ENCODE data around the gene G2E3. TPM values are rescaled to one million over a fixed set of nuclear protein-coding genes. Genes with fewer than 3 reads are reported as not detected.
"Not testable (repeated sequence)": the region's sequence is repeated elsewhere in the genome, so short reads cannot be mapped to it uniquely, and the experiment has no call there.

Gene G2E3
- total RNA-seq, 1 experiment from 2014 or later = 27.8 TPM

DNA sequence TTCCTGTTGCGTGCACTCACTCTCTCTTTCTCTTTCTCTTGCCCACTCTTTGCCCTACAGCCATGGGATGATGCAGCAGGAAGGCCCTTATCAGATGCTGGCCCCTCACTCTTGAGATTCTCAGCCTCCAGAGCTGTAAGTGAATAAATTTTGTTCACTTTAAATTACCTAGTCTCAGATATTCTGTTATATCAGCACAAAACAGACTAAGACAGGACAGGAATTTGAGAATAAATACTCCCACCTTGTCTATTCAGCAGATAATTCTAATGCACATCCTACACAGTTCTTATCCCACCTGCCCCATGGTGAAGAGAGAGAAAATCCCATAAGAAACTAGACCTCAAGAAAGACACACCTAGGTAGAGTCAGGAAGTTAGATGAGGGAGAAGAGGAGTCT, 25.8 kb upstream of the G2E3 start:
- POLR2A ChIA-PET (ENCODE audit: unreplicated experiment) = no interaction called here
- no peak overlapping the region for H2AFZ ChIP-seq (ENCODE audit: low read length)
- no peaks in the 10 kb centered on the region for H4K20me1 ChIP-seq (ENCODE audit: low read length)
- no TSS peak for BruUV-seq (replicated peaks)
- H3K4me3 ChIP-seq (ENCODE audit: low read length) = no peak overlapping the region
- H3F3A ChIP-seq (ENCODE audit: low read length, unreplicated experiment) = no peaks in the 10 kb centered on the region
- no peaks in the 10 kb centered on the region for H3K79me2 ChIP-seq (ENCODE audit: low read length)
- no peak overlapping the region for H3K4me2 ChIP-seq (ENCODE audit: low read length)
- ATAC-seq (no peak), DNase-seq (no peak)
- H3K9me2 ChIP-seq (replicated peaks; ENCODE audit: low read length) = no peaks in the 10 kb centered on the region
- intact Hi-C loops (cut with micrococcal nuclease) = no loop called here
- CTCF ChIA-PET = no interaction called here
- no peaks in the 10 kb centered on the region for H3K9me3 ChIP-seq (ENCODE audit: low read length)
- no peak overlapping the region for H3K9ac ChIP-seq (ENCODE audit: low read length)
- no peaks in the 10 kb centered on the region for H3K36me3 ChIP-seq (ENCODE audit: low read depth, low read length)
- TF ChIP-seq EZH2 (IDR thresholded peaks at IDR 0.05; ENCODE audit: low read length, unreplicated experiment) (no peak), EZH2phosphoT487 (IDR thresholded peaks at IDR 0.05; ENCODE audit: borderline replicate concordance, low read length) (no peak)
- TF ChIP-seq, protein P1, sequence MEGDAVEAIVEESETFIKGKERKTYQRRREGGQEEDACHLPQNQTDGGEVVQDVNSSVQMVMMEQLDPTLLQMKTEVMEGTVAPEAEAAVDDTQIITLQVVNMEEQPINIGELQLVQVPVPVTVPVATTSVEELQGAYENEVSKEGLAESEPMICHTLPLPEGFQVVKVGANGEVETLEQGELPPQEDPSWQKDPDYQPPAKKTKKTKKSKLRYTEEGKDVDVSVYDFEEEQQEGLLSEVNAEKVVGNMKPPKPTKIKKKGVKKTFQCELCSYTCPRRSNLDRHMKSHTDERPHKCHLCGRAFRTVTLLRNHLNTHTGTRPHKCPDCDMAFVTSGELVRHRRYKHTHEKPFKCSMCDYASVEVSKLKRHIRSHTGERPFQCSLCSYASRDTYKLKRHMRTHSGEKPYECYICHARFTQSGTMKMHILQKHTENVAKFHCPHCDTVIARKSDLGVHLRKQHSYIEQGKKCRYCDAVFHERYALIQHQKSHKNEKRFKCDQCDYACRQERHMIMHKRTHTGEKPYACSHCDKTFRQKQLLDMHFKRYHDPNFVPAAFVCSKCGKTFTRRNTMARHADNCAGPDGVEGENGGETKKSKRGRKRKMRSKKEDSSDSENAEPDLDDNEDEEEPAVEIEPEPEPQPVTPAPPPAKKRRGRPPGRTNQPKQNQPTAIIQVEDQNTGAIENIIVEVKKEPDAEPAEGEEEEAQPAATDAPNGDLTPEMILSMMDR (conservative IDR thresholded peaks at IDR 0.05; ENCODE audit: low read depth, low read length) = no peak
- no peak overlapping the region for H3K27ac ChIP-seq (ENCODE audit: low read length)
- no peaks in the 10 kb centered on the region for H3K27me3 ChIP-seq (ENCODE audit: low read length)
- no peaks in the 10 kb centered on the region for H3K4me1 ChIP-seq (ENCODE audit: insufficient read depth, low read length)

DNA sequence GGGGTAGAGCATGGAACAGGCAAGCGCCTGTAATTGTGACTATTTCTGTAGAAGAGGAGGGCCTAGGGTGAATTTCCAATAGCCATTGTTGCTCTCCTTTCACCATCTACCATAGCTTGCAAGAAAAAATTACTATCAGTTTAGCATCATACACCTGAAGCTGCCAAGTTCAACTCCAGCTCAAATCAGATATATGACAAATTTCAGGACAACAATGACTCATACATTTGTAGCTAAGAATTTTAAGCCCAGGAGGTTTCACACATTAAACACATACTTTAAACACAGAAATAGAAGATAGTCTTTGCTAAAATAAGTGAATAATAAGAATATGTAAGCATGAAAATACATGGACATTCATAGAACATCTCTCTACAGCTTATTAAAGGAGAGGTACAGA, 17.6 kb upstream of the G2E3 start:
- Histone ChIP-seq H3K4me2 (ENCODE audit: low read length) (0 out of 2 replicates have a peak overlapping the region, but pooled peaks have one; percentile 2), H3K27me3 (ENCODE audit: low read length) (no peaks in the 10 kb centered on the region), H3K36me3 (ENCODE audit: low read depth, low read length) (no peaks in the 10 kb centered on the region), H3K9me3 (ENCODE audit: low read length) (no peaks in the 10 kb centered on the region), H3K4me3 (ENCODE audit: low read length) (no peak overlapping the region), H3K79me2 (ENCODE audit: low read length) (no peaks in the 10 kb centered on the region), H4K20me1 (ENCODE audit: low read length) (no peaks in the 10 kb centered on the region), H2AFZ (ENCODE audit: low read length) (no peak overlapping the region), H3K9ac (ENCODE audit: low read length) (no peak overlapping the region), H3K4me1 (ENCODE audit: insufficient read depth, low read length) (peaks cover 7% of the 10 kb centered on the region), H3K9me2 (replicated peaks; ENCODE audit: low read length) (no peaks in the 10 kb centered on the region), H3F3A (ENCODE audit: low read length, unreplicated experiment) (no peaks in the 10 kb centered on the region), H3K27ac (ENCODE audit: low read length) (no peak overlapping the region)
- ChIA-PET CTCF (no interaction called here), POLR2A (ENCODE audit: unreplicated experiment) (no interaction called here)
- intact Hi-C loops (cut with micrococcal nuclease) = no loop called here
- BruUV-seq (replicated peaks) = no TSS peak
- DNase-seq (peak; percentile 64), ATAC-seq (peak; percentile 93)
- TF ChIP-seq EZH2phosphoT487 (IDR thresholded peaks at IDR 0.05; ENCODE audit: borderline replicate concordance, low read length) (no peak), EZH2 (IDR thresholded peaks at IDR 0.05; ENCODE audit: low read length, unreplicated experiment) (no peak)
- TF ChIP-seq, protein P1 (conservative IDR thresholded peaks at IDR 0.05; ENCODE audit: low read depth, low read length) = no peak

DNA sequence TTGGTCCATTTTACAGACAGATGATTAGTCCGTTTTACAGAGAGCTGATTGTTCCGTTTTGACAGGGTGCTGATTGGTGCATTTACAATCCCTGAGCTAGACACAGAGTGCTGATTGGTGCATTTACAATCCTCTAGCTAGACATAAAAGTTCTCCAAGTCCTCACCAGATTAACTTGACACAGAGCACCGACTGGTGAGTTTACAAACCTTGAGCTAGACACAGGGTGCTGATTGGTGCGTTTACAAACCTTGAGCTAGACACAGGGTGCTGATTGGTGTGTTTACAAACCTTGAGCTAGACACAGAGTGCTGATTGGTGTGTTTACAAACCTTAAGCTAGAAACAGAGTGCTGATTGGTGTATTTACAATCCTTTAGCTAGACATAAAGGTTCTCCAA, 12.2 kb upstream of the G2E3 start:
- BruUV-seq (replicated peaks); H3K4me3 ChIP-seq (ENCODE audit: low read length); POLR2A ChIA-PET (ENCODE audit: unreplicated experiment); CTCF ChIA-PET; H3K36me3 ChIP-seq (ENCODE audit: low read depth, low read length); H3K79me2 ChIP-seq (ENCODE audit: low read length); H3K9me3 ChIP-seq (ENCODE audit: low read length); H3K27ac ChIP-seq (ENCODE audit: low read length); ATAC-seq; H3K4me2 ChIP-seq (ENCODE audit: low read length); H3K9ac ChIP-seq (ENCODE audit: low read length); DNase-seq; H4K20me1 ChIP-seq (ENCODE audit: low read length); H3K9me2 ChIP-seq (replicated peaks; ENCODE audit: low read length); H3K27me3 ChIP-seq (ENCODE audit: low read length); H2AFZ ChIP-seq (ENCODE audit: low read length); intact Hi-C loops (cut with micrococcal nuclease); H3F3A ChIP-seq (ENCODE audit: low read length, unreplicated experiment): not testable (repeated sequence)
- H3K4me1 ChIP-seq (ENCODE audit: insufficient read depth, low read length) = peaks cover 23% of the 10 kb centered on the region
